ENCODE measurements around the gene MTFP1.

GRCh38 chr22:30381264-30381663, 44.3 kb upstream of the MTFP1 start:
- TF ChIP-seq POLR2A (IDR thresholded peaks at IDR 0.05): no peak
- no peak for TF ChIP-seq CTCF (IDR thresholded peaks at IDR 0.05)
